ENCODE data around the gene CCL25. TPM values are rescaled to one million over a fixed set of nuclear protein-coding genes. Genes with fewer than 3 reads are reported as not detected.
"Not testable (repeated sequence)": the region's sequence is repeated elsewhere in the genome, so short reads cannot be mapped to it uniquely, and the experiment has no call there.

Gene CCL25
- total RNA-seq, 4 donors from 2014 or later = not detected

DNA sequence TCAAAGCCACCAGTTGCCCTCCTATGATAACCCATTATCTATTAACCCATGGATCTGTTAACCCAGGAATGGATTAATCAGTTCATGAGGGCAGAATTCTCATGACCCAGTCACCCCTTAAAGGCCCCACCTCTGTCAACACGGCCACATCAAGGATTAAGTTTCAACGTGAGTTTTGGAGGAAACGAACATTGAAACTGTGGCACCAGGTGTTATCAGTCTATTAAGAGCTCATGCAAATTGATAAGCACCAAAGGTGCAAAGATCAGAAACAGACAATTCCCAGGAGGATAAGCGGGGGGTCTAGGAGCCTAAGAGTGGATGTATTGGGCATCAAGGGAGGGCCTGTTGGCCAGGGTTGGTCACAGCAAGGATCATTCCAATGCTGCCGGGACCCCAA lies 27.2 kb upstream of the CCL25 start:
- Histone ChIP-seq H3K36me3 (no peaks in the 10 kb centered on the region), H3K27me3 (no peaks in the 10 kb centered on the region), H3K27ac (no peak overlapping the region), H3K4me1 (no peaks in the 10 kb centered on the region), H3K4me3 (no peak overlapping the region), H3K9me3 (no peaks in the 10 kb centered on the region)
- intact Hi-C loops (cut with DNase I; ENCODE audit: low total_unique reads) = no loop called here
- TF ChIP-seq POLR2A (IDR thresholded peaks at IDR 0.05) = no peak
- TF ChIP-seq, protein P1, sequence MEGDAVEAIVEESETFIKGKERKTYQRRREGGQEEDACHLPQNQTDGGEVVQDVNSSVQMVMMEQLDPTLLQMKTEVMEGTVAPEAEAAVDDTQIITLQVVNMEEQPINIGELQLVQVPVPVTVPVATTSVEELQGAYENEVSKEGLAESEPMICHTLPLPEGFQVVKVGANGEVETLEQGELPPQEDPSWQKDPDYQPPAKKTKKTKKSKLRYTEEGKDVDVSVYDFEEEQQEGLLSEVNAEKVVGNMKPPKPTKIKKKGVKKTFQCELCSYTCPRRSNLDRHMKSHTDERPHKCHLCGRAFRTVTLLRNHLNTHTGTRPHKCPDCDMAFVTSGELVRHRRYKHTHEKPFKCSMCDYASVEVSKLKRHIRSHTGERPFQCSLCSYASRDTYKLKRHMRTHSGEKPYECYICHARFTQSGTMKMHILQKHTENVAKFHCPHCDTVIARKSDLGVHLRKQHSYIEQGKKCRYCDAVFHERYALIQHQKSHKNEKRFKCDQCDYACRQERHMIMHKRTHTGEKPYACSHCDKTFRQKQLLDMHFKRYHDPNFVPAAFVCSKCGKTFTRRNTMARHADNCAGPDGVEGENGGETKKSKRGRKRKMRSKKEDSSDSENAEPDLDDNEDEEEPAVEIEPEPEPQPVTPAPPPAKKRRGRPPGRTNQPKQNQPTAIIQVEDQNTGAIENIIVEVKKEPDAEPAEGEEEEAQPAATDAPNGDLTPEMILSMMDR (IDR thresholded peaks at IDR 0.05) = no peak
- no peak for DNase-seq

DNA sequence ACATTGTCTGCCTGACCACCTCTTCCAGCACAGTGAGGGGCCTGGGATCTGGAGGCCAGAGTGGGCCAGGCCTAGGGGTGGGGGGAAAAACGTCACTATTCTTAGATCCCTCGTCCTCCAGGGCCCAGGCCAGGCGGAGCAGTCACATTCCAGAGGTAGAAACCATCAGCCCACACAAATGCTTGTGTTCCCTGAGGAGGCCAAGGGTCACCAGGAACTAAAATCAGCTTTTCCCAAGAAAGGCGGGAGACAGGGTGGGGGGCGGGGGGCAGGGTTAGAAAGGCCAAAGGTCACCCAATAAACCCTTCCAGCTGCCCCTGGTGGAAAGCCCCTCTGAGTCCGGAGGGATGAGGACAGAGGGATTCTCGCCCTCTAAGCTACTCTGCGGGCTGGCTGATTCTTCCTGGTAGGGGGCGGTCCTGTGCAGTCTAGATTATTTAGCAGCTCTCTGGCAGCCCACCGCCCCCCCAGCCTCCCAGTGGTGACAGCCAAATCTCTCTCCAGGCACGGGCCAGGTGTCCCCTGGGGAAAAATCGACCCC lies 23.5 kb upstream of the CCL25 start:
- Histone ChIP-seq H3K27me3 (no peaks in the 10 kb centered on the region), H3K4me3 (no peak overlapping the region), H3K27ac (no peak overlapping the region), H3K36me3 (no peaks in the 10 kb centered on the region), H3K4me1 (no peaks in the 10 kb centered on the region), H3K9me3 (no peaks in the 10 kb centered on the region)
- intact Hi-C loops (cut with DNase I; ENCODE audit: low total_unique reads) = no loop called here
- DNase-seq = no peak
- TF ChIP-seq POLR2A (IDR thresholded peaks at IDR 0.05) = no peak
- TF ChIP-seq, protein P1 (IDR thresholded peaks at IDR 0.05) = no peak

DNA sequence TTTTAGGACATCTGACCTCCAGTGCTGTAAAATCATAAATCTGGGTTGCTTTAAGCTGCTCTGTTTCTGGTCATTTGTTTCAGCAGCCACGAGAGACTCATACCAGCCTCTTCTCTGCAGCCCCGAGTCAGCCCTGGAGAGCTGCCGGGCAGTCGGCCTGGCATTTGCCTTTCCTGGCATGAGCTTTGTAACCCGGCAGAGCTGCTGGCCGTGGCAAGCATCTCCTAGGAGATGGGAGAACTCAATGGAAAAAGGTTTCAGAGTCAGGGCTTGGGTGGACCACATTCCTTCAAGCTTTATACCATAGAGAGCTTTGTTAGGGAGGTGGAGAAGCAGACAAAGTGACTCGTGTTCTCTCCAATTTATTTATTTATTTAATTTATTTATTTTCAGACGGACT lies 21.6 kb upstream of the CCL25 start:
- TF ChIP-seq POLR2A (IDR thresholded peaks at IDR 0.05) = no peak
- TF ChIP-seq, protein P1 (IDR thresholded peaks at IDR 0.05) = no peak
- Histone ChIP-seq H3K4me1 (no peaks in the 10 kb centered on the region), H3K27me3 (no peaks in the 10 kb centered on the region), H3K27ac (no peak overlapping the region), H3K36me3 (no peaks in the 10 kb centered on the region), H3K9me3 (no peaks in the 10 kb centered on the region), H3K4me3 (no peak overlapping the region)
- DNase-seq = no peak
- intact Hi-C loops (cut with DNase I; ENCODE audit: low total_unique reads) = no loop called here

DNA sequence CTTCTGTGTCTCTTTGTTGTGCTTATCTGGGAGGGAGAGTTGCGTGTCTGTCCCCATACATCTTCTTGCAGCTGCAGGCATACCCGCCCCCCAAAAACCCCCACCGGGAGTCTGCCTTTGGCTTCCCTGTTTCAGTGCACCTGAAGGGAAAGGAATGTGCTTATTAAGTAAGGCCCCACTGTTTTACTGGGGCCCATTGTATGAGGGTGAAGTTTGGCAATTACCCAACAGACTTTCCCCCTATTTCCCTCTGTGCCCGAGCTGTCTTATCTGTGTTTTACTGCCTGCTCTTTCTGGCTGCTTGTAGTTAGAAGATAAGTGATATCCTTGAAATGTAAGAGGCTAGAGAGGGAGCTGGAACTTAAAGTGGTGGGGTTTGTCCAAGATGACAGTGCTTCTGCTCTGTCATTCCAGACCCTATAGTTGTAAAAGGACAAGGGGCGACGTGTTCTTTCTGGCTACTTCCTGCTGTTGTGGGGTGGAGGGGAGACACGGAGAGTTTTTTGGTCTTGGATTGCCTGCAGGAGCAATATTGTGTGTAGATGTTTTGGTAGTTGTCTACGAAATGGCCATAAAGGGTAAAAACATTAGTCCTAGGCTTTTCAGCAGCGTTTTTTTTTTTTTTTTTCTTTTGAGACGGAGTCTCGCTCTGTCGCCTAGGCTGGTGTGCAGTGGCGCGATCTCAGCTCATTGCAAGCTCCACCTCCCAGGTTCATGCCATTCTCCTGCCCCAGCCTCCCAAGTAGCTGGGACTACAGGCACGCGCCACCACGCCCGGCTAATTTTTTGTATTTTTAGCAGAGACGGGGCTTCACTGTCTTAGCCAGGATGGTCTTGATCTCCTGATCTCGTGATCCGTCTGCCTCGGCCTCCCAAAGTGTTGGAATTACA lies 19.0 kb upstream of the CCL25 start:
- intact Hi-C loops (cut with DNase I; ENCODE audit: low total_unique reads); H3K36me3 ChIP-seq: not testable (repeated sequence)

DNA sequence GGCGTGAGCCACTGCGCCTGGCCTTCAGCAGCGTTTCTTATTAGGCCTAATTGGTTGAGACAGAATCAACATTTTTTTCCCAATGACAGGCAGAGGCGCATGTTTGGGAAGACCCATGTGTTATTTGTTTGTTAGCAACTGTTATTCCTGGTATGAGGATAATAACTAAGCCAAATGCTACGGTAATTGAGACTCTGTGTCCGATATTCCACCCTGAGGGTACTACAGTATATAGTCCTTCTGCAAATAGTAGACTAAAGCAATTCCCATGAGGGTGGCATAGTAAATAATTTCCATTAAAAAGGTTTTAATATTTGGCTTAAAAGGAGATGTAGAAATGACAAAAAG lies 18.4 kb upstream of the CCL25 start:
- no peak overlapping the region for H3K27ac ChIP-seq
- intact Hi-C loops (cut with DNase I; ENCODE audit: low total_unique reads) = no loop called here
- no peak for DNase-seq
- no peaks in the 10 kb centered on the region for H3K4me1 ChIP-seq
- H3K27me3 ChIP-seq = no peaks in the 10 kb centered on the region
- no peaks in the 10 kb centered on the region for H3K36me3 ChIP-seq
- H3K4me3 ChIP-seq = no peak overlapping the region
- H3K9me3 ChIP-seq = no peaks in the 10 kb centered on the region
- TF ChIP-seq, protein P1 (IDR thresholded peaks at IDR 0.05) = no peak
- TF ChIP-seq POLR2A (IDR thresholded peaks at IDR 0.05) = no peak

More for the DNA sequence above, 19.0 kb upstream of the CCL25 start:
- H3K9me3 ChIP-seq, H3K27ac ChIP-seq, DNase-seq, H3K4me1 ChIP-seq, H3K4me3 ChIP-seq, H3K27me3 ChIP-seq: not testable (repeated sequence)

Measured in uterus (tissue), 4 donors.